Endothelial cell of umbilical vein (primary cell): ENCODE measurements around the gene GTPBP10.

Experiments used
- EZH2 ChIP-seq: IDR thresholded peaks from 2 replicates; pipeline ENCODE4 v1.6.1; 2012; ENCODE audit warnings: borderline replicate concordance, low read depth, mild to moderate bottlenecking, moderate library complexity, low read length, inconsistent platforms; ENCODE audit not compliant: severe bottlenecking
- JUN ChIP-seq: IDR thresholded peaks from 2 replicates; pipeline ENCODE4 v1.6.1; 2011; ENCODE audit warnings: borderline replicate concordance, low read depth; ENCODE audit not compliant: insufficient read length, insufficient read depth
- POLR2A ChIP-seq: IDR thresholded peaks from 2 replicates; pipeline ENCODE4 v1.6.1; 2012; ENCODE audit warnings: low read depth, mild to moderate bottlenecking, control low read depth, low read length
- TF ChIP-seq, protein P1 (sequence below), 2 donors: IDR thresholded peaks; 1 replicate in 1 of 2; 2 replicates in 1 of 2; pipeline ENCODE4 v1.5.1; 2011; ENCODE audit warnings: low read length in 2 of 2, mild to moderate bottlenecking in 2 of 2, moderate library complexity in 2 of 2, control low read depth in 1 of 2, inconsistent platforms in 1 of 2, low read depth in 1 of 2; ENCODE audit not compliant: insufficient read depth in 1 of 2; ENCODE audit errors: extremely low read depth in 1 of 2

DNA sequence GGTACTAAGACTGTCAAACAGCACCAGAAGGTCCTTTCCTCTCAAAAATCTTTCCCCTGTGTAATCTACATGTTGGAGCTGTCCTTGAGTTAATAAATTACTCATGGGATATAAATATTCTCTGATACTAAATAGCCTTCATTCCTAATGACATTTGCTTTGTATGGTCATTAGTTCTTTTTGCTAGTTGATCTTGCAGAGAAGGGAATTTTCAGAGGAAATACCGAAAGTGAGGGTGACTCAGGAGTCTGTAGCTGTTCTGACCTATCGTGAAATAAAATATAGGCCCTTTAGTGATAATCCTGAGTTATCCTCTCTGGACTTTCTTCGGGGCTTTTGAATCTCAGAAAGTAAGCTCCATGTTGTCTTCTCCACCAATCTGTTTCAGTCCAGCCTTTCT lies 37.3 kb downstream of the GTPBP10 start:
- TF ChIP-seq, protein P1, sequence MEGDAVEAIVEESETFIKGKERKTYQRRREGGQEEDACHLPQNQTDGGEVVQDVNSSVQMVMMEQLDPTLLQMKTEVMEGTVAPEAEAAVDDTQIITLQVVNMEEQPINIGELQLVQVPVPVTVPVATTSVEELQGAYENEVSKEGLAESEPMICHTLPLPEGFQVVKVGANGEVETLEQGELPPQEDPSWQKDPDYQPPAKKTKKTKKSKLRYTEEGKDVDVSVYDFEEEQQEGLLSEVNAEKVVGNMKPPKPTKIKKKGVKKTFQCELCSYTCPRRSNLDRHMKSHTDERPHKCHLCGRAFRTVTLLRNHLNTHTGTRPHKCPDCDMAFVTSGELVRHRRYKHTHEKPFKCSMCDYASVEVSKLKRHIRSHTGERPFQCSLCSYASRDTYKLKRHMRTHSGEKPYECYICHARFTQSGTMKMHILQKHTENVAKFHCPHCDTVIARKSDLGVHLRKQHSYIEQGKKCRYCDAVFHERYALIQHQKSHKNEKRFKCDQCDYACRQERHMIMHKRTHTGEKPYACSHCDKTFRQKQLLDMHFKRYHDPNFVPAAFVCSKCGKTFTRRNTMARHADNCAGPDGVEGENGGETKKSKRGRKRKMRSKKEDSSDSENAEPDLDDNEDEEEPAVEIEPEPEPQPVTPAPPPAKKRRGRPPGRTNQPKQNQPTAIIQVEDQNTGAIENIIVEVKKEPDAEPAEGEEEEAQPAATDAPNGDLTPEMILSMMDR (IDR thresholded peaks at IDR 0.05; ENCODE audit: extremely low read depth in 1 of 2, insufficient read depth in 1 of 2, low read depth in 1 of 2, low read length in 2 of 2) = no peak
- no peak for TF ChIP-seq EZH2
- no peak for TF ChIP-seq JUN
- TF ChIP-seq POLR2A = peak; percentile 17
